Esophagus muscularis mucosa (tissue), 4 donors: ENCODE measurements around the gene PPP1R3G.

Source experiments
- EP300 ChIP-seq: sonication (generic); formaldehyde crosslinking; IDR thresholded peaks from one replicate; pipeline ENCODE4 v1.6.1; 2017; ENCODE audit warnings: antibody characterized with exemption
- POLR2A ChIP-seq: fragments of 450-650 bp; IDR thresholded peaks from one replicate; pipeline ENCODE4 v1.6.1; 2017; ENCODE audit warnings: antibody characterized with exemption, moderate library complexity, mild to moderate bottlenecking, low read depth
- POLR2AphosphoS5 ChIP-seq, 2 donors: sonication (generic); formaldehyde crosslinking; IDR thresholded peaks; one replicate each; pipeline ENCODE4 v1.6.1; 2017; ENCODE audit warnings: antibody characterized with exemption in 2 of 2
- TF ChIP-seq, protein P1 (sequence below), 3 experiments: fragments of 200-600 bp in 2 of 3; fragments of 450-650 bp in 1 of 3; sonication (generic) in 2 of 3; IDR thresholded peaks; one replicate each; pipeline ENCODE4 v1.5.1; 2017 to 2019; ENCODE audit warnings: antibody characterized with exemption in 3 of 3, mild to moderate bottlenecking in 2 of 3, moderate library complexity in 1 of 3

DNA sequence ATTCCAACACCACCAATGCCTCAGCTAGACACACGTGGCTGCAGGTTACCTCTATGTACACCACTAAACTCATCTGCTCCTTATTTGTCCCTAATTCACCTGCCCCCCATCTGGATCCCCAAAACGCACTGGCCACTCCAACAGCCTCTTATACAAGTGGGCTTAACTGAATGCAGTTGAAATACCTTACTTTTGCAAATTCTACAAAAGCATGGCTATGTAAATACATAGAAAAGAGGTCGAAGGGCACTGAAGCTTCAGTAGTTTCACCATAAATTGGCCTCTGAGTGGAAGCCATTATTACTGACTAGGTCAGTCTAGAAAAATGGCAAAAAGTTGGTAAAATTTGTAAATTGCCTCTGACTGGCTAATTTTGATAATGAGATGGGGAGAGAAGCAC lies 11.1 kb upstream of the PPP1R3G start:
- TF ChIP-seq POLR2AphosphoS5 (IDR thresholded peaks at IDR 0.05) (no peak), POLR2A (no peak), EP300 (no peak)
- TF ChIP-seq, protein P1, sequence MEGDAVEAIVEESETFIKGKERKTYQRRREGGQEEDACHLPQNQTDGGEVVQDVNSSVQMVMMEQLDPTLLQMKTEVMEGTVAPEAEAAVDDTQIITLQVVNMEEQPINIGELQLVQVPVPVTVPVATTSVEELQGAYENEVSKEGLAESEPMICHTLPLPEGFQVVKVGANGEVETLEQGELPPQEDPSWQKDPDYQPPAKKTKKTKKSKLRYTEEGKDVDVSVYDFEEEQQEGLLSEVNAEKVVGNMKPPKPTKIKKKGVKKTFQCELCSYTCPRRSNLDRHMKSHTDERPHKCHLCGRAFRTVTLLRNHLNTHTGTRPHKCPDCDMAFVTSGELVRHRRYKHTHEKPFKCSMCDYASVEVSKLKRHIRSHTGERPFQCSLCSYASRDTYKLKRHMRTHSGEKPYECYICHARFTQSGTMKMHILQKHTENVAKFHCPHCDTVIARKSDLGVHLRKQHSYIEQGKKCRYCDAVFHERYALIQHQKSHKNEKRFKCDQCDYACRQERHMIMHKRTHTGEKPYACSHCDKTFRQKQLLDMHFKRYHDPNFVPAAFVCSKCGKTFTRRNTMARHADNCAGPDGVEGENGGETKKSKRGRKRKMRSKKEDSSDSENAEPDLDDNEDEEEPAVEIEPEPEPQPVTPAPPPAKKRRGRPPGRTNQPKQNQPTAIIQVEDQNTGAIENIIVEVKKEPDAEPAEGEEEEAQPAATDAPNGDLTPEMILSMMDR (IDR thresholded peaks at IDR 0.05): no peak
